SU-DHL-6 (cell line): Measurements from ENCODE around the gene TMEM204.

Experiments
- CTCF ChIP-seq: fragments of 200-600 bp; sonication (generic); IDR thresholded peaks from one replicate; pipeline ENCODE4 v1.5.1; 2017; ENCODE audit warnings: antibody characterized with exemption, mild to moderate bottlenecking, low read length, moderate library complexity; ENCODE audit not compliant: insufficient read depth, poor library complexity, severe bottlenecking
- EZH2phosphoT487 ChIP-seq: fragments of 200-600 bp; sonication (generic), shearing (Covaris generic); conservative IDR thresholded peaks from 2 replicates; pipeline ENCODE4 v1.6.1; 2018; ENCODE audit warnings: mild to moderate bottlenecking, antibody characterized with exemption, low read length, moderate library complexity, mixed read lengths

DNA sequence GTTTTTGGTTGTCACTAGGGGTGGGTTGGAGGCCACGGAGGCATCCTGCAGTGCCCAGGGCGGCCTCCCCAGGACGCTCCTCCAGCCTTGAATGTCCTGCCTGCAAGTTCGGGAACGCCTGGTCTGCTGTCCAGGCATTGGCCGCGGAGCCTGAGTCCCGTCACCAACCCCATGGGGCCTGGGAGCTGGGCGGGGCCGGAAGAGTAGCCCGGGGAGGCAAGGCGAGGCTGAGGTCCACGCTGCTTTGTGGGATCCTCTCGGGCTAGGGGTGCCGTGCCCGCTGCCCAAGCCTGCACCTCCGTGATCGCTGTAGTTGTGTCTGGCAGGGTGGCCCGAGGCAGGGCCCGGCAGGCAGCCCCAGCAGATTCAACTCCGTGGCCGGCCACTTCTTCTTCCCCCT lies 27.6 kb upstream of the TMEM204 start:
- TF ChIP-seq CTCF = no peak
- TF ChIP-seq EZH2phosphoT487 = no peak
